HCT116 (cell line): Measurements from ENCODE around the gene ING3. TPM values are rescaled to one million over a fixed set of nuclear protein-coding genes. Genes with fewer than 3 reads are reported as not detected.

Experiments
- ATAC-seq: fragments of 200-7000 bp; cut with Tn5 transposase; 2 replicates; pipeline ENCODE4 v1.9.1; 2020; ENCODE audit warnings: mild to moderate bottlenecking, moderate library complexity
- BruUV-seq: library from RNA; stranded (reverse); fragments of 400-500 nt; replicated peaks from 2 replicates; lab custom pipeline; 2021; lab: Mats Ljungman, UMichigan
- CTCF ChIA-PET: fragments of 300-600 bp; sonication (Branson Sonifier 250); formaldehyde crosslinking; loops from one replicate; lab custom pipeline; 2021; ENCODE audit warnings: antibody characterized with exemption; lab: Charles Lee
- POLR2A ChIA-PET: fragments of 300-600, 350-600 bp; sonication (Branson Sonifier 250); formaldehyde crosslinking; loops from one replicate; lab custom pipeline; 2021; ENCODE audit warnings: antibody characterized with exemption; lab: Charles Lee
- RAD21 ChIA-PET, 2 experiments: fragments of 300-600 bp; sonication (Branson Sonifier 250); formaldehyde crosslinking; loops; one replicate each; lab custom pipeline; 2023; ENCODE audit warnings: low total read pairs in 2 of 2; ENCODE audit not compliant: uncharacterized antibody in 2 of 2, unreplicated experiment in 2 of 2, low non-redundant PET in 1 of 2; lab: Charles Lee
- DNase-seq: peaks from one replicate; pipeline ENCODE4 v3.0.0-alpha.2; 2010; ENCODE audit warnings: low read depth, low spot score
- H2AFZ ChIP-seq: fragments of 200-600 bp; shearing (Covaris generic), sonication (generic); 2 replicates; pipeline ENCODE4 v1.6.1; 2017; ENCODE audit warnings: low read depth, mixed run types, mixed read lengths, antibody characterized with exemption, low read length; ENCODE audit not compliant: poor library complexity, severe bottlenecking
- H3K27ac ChIP-seq: 2 replicates; pipeline ENCODE4 v1.5.1; 2012; ENCODE audit warnings: low read depth, low read length
- H3K27me3 ChIP-seq: fragments of 200-600 bp; sonication (generic); 2 replicates; pipeline ENCODE4 v1.6.1; 2016; ENCODE audit warnings: mixed run types, low read length, mixed read lengths; ENCODE audit not compliant: insufficient read depth
- H3K36me3 ChIP-seq, 2 experiments: fragments of 200-500 bp in 1 of 2; fragments of 200-600 bp in 1 of 2; sonication (Bioruptor generic) in 1 of 2; sonication (generic) in 1 of 2; 2 replicates each; pipeline versions ENCODE4 v1.5.1 to v1.6.1; 2014 to 2016; ENCODE audit warnings: low read length in 2 of 2, inconsistent platforms in 1 of 2, mixed read lengths in 1 of 2, mixed run types in 1 of 2; ENCODE audit not compliant: insufficient read depth in 2 of 2, control insufficient read depth in 1 of 2
- H3K4me1 ChIP-seq, 2 experiments: fragments of 200-600 bp in 1 of 2; sonication (generic) in 1 of 2; 2 replicates each; pipeline versions ENCODE4 v1.5.1 to v1.6.1; 2012 to 2017; ENCODE audit warnings: low read length in 2 of 2, inconsistent platforms in 1 of 2, mild to moderate bottlenecking in 1 of 2, mixed read lengths in 1 of 2, mixed run types in 1 of 2, moderate library complexity in 1 of 2; ENCODE audit not compliant: insufficient read depth in 2 of 2, control insufficient read depth in 1 of 2
- H3K4me2 ChIP-seq: fragments of 200-600 bp; sonication (generic); 2 replicates; pipeline ENCODE4 v1.6.1; 2017; ENCODE audit warnings: mixed run types, low read length, mixed read lengths
- H3K4me3 ChIP-seq, 2 experiments: fragments of 200-600 bp in 1 of 2; sonication (generic) in 1 of 2; replicated peaks in 1 of 2; 2 replicates each; pipeline ENCODE4 v1.5.1; 2011 to 2016; ENCODE audit warnings: low read length in 2 of 2, control low read depth in 1 of 2, low read depth in 1 of 2, mild to moderate bottlenecking in 1 of 2, mixed read lengths in 1 of 2, mixed run types in 1 of 2
- H3K79me2 ChIP-seq: fragments of 200-600 bp; sonication (generic); 2 replicates; pipeline ENCODE4 v1.6.1; 2017; ENCODE audit warnings: mild to moderate bottlenecking, mixed run types, low read length, moderate library complexity, mixed read lengths; ENCODE audit not compliant: insufficient read depth
- H3K9ac ChIP-seq: fragments of 200-600 bp; sonication (generic); 2 replicates; pipeline ENCODE4 v1.6.1; 2016; ENCODE audit warnings: low read length, mixed read lengths
- H3K9me2 ChIP-seq: fragments of 200-600 bp; sonication (generic), shearing (Covaris generic); 2 replicates; pipeline ENCODE4 v1.6.1; 2017; ENCODE audit warnings: mixed run types, mild to moderate bottlenecking, moderate library complexity; ENCODE audit not compliant: insufficient read depth
- H3K9me3 ChIP-seq, 2 experiments: fragments of 200-500 bp in 1 of 2; fragments of 200-600 bp in 1 of 2; sonication (Bioruptor generic) in 1 of 2; sonication (generic) in 1 of 2; 2 replicates each; pipeline ENCODE4 v1.6.1; 2014 to 2017; ENCODE audit warnings: low read length in 2 of 2, mixed read lengths in 2 of 2, inconsistent platforms in 1 of 2, low read depth in 1 of 2, mild to moderate bottlenecking in 1 of 2, mixed run types in 1 of 2, moderate library complexity in 1 of 2; ENCODE audit not compliant: control insufficient read depth in 1 of 2, insufficient read depth in 1 of 2
- H4K20me1 ChIP-seq: fragments of 200-600 bp; sonication (generic), shearing (Covaris generic); 2 replicates; pipeline ENCODE4 v1.6.1; 2017; ENCODE audit warnings: mixed run types, mild to moderate bottlenecking, moderate library complexity; ENCODE audit not compliant: insufficient read depth
- ATF3 ChIP-seq: IDR thresholded peaks from 2 replicates; pipeline ENCODE4 v1.6.1; 2012
- CTCF ChIP-seq, 3 experiments: fragments of 200-600 bp in 1 of 3; sonication (generic) in 1 of 3; IDR thresholded peaks in 2 of 3; conservative IDR thresholded peaks in 1 of 3; 2 replicates each; pipeline ENCODE4 v1.5.1; 2012 to 2017; ENCODE audit warnings: low read depth in 2 of 3, low read length in 2 of 3, antibody characterized with exemption in 1 of 3, borderline replicate concordance in 1 of 3, control low read depth in 1 of 3, mild to moderate bottlenecking in 1 of 3, mixed read lengths in 1 of 3, mixed run types in 1 of 3, moderate library complexity in 1 of 3; ENCODE audit not compliant: insufficient read depth in 1 of 3
- EGR1 ChIP-seq: IDR thresholded peaks from 2 replicates; pipeline ENCODE4 v1.6.1; 2012; ENCODE audit warnings: low read depth
- POLR2A ChIP-seq: IDR thresholded peaks from 2 replicates; pipeline ENCODE4 v1.7.0; 2011; ENCODE audit warnings: borderline replicate concordance; ENCODE audit not compliant: insufficient read depth, insufficient read length; ENCODE audit errors: extremely low read depth
- POLR2AphosphoS5 ChIP-seq: IDR thresholded peaks from 2 replicates; pipeline ENCODE4 v1.6.1; 2011; ENCODE audit warnings: mild to moderate bottlenecking, low read depth, low read length, moderate library complexity
- RAD21 ChIP-seq: IDR thresholded peaks from 2 replicates; pipeline ENCODE4 v1.6.1; 2012; ENCODE audit warnings: low read depth, mild to moderate bottlenecking
- YY1 ChIP-seq: IDR thresholded peaks from 2 replicates; pipeline ENCODE4 v1.6.1; 2011; ENCODE audit warnings: low read length, low read depth, moderate library complexity, mild to moderate bottlenecking; ENCODE audit not compliant: insufficient replicate concordance; ENCODE audit errors: extremely low read depth
- intact Hi-C: fragments of 100-400 bp; cut with micrococcal nuclease; formaldehyde crosslinking; loops from 2 replicates; pipeline ENCODE4 v1.10.0; 2022
- total RNA-seq: library from RNA; stranded (reverse); gene quantifications from one replicate; pipeline ENCODE4 v1.2.1, GENCODE V29; 2021; ENCODE audit not compliant: unreplicated experiment

Gene ING3
- total RNA-seq, 1 experiment from 2014 or later, result 16.2 TPM

- no peaks in the 10 kb centered on the region for H3K27me3 ChIP-seq
- DNase-seq, result no peak
- BruUV-seq, result no TSS peak
Observed at GRCh38 chr7:120991581-120991980, 41.0 kb downstream of the ING3 start.

More at GRCh38 chr7:120991581-120991980, 41.0 kb downstream of the ING3 start:
- no peaks in the 10 kb centered on the region for H3K9me3 ChIP-seq
- ATAC-seq, result no peak
- no peak overlapping the region for H3K27ac ChIP-seq
- H3K9me2 ChIP-seq, result no peaks in the 10 kb centered on the region
- H4K20me1 ChIP-seq, result no peaks in the 10 kb centered on the region
- TF ChIP-seq POLR2AphosphoS5 (no peak), ATF3 (no peak), POLR2A (no peak), RAD21 (no peak), YY1 (no peak), EGR1 (no peak), CTCF (IDR thresholded peaks at IDR 0.05 in 2 of 3, conservative IDR thresholded peaks at IDR 0.05 in 1 of 3; ENCODE audit: borderline replicate concordance in 1 of 3, insufficient read depth in 1 of 3, low read depth in 2 of 3, low read length in 2 of 3) (no peak)
- no peak overlapping the region for H3K9ac ChIP-seq
- intact Hi-C loops, result no loop called here
- CTCF ChIA-PET, result no interaction called here
- POLR2A ChIA-PET, result interaction anchor here (0.5 kb wide), 1 partner anchor 43 kb away, joined by 3 read pairs; no protein-coding TSS in a partner anchor
- no peaks in the 10 kb centered on the region for H3K36me3 ChIP-seq
- H3K4me3 ChIP-seq, result no peak overlapping the region
- peaks cover 0 to 15% of the 10 kb centered on the region in 2 experiments; a peak in 1 of 4 replicates for H3K4me1 ChIP-seq
- no peak overlapping the region for H3K4me2 ChIP-seq
- RAD21 ChIA-PET, result no interaction called here
- no peaks in the 10 kb centered on the region for H3K79me2 ChIP-seq
- H2AFZ ChIP-seq, result no peak overlapping the region
